Liver (tissue), 3 donors: ENCODE measurements around the gene GAL3ST3.

Source experiments
- EGR1 ChIP-seq, 2 donors: IDR thresholded peaks; 2 replicates each; pipeline ENCODE4 v1.6.1; 2016 to 2018; ENCODE audit warnings: antibody characterized with exemption in 2 of 2, low read depth in 2 of 2
- FOXA1 ChIP-seq: IDR thresholded peaks from 2 replicates; pipeline ENCODE4 v1.6.1; 2016; ENCODE audit warnings: antibody characterized with exemption
- FOXA2 ChIP-seq: IDR thresholded peaks from 2 replicates; pipeline ENCODE4 v1.6.1; 2016; ENCODE audit warnings: antibody characterized with exemption
- GABPA ChIP-seq, 2 donors: IDR thresholded peaks in 1 of 2; conservative IDR thresholded peaks in 1 of 2; 2 replicates each; pipeline ENCODE4 v1.6.1; 2016; ENCODE audit warnings: antibody characterized with exemption in 2 of 2, mild to moderate bottlenecking in 1 of 2, moderate library complexity in 1 of 2
- JUND ChIP-seq, 2 donors: IDR thresholded peaks; 2 replicates each; pipeline ENCODE4 v1.6.1; 2016; ENCODE audit warnings: antibody characterized with exemption in 2 of 2
- RAD21 ChIP-seq, 2 donors: IDR thresholded peaks; 2 replicates each; pipeline ENCODE4 v1.6.1; 2016; ENCODE audit warnings: antibody characterized with exemption in 2 of 2, mild to moderate bottlenecking in 2 of 2
- TAF1 ChIP-seq: conservative IDR thresholded peaks from 2 replicates; pipeline ENCODE4 v1.6.1; 2016; ENCODE audit warnings: antibody characterized with exemption, mild to moderate bottlenecking
- YY1 ChIP-seq: IDR thresholded peaks from 2 replicates; pipeline ENCODE4 v1.6.1; 2016; ENCODE audit warnings: antibody characterized with exemption, mild to moderate bottlenecking
- TF ChIP-seq, protein P1 (sequence below): IDR thresholded peaks from 2 replicates; pipeline ENCODE4 v1.6.1; 2016; ENCODE audit warnings: antibody characterized with exemption
- TF ChIP-seq, protein P2 (sequence below): fragments of 150-350 bp; IDR thresholded peaks from 2 replicates; pipeline ENCODE4 v1.5.1; 2017; ENCODE audit warnings: improper control_type of control experiment, low read depth, low read length; ENCODE audit not compliant: missing input control
- TF ChIP-seq, protein P3 (sequence below): IDR thresholded peaks from 2 replicates; pipeline ENCODE4 v1.6.1; 2016; ENCODE audit warnings: antibody characterized with exemption, mild to moderate bottlenecking
- TF ChIP-seq, protein P4 (sequence below): IDR thresholded peaks from 2 replicates; pipeline ENCODE4 v1.6.1; 2016; ENCODE audit warnings: antibody characterized with exemption
- TF ChIP-seq, protein P5 (sequence below): IDR thresholded peaks from 2 replicates; pipeline ENCODE4 v1.6.1; 2016; ENCODE audit warnings: antibody characterized with exemption
- donor health status: healthy.
- donor health status: healthy.

DNA sequence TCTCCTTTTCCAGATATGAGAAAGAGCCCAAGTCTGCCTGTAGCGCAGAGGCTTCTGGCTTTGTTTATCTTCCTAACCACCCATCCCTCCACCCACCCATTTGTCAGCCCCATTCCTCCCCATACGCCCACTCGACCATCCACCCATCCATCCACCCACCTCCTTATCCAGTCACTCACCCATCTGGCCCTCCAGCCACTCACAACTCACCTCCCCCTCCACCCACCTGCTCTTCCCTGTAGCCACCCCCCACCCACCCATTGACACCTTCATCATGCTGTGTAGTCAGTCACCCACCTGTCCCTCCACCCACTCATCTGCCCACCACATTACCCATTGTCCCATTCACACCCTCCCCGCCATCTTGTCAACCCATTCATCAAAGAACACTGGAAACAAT, 31.6 kb downstream of the GAL3ST3 start:
- TF ChIP-seq, protein P1, sequence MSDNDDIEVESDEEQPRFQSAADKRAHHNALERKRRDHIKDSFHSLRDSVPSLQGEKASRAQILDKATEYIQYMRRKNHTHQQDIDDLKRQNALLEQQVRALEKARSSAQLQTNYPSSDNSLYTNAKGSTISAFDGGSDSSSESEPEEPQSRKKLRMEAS, result no peak
- TF ChIP-seq, protein P2, sequence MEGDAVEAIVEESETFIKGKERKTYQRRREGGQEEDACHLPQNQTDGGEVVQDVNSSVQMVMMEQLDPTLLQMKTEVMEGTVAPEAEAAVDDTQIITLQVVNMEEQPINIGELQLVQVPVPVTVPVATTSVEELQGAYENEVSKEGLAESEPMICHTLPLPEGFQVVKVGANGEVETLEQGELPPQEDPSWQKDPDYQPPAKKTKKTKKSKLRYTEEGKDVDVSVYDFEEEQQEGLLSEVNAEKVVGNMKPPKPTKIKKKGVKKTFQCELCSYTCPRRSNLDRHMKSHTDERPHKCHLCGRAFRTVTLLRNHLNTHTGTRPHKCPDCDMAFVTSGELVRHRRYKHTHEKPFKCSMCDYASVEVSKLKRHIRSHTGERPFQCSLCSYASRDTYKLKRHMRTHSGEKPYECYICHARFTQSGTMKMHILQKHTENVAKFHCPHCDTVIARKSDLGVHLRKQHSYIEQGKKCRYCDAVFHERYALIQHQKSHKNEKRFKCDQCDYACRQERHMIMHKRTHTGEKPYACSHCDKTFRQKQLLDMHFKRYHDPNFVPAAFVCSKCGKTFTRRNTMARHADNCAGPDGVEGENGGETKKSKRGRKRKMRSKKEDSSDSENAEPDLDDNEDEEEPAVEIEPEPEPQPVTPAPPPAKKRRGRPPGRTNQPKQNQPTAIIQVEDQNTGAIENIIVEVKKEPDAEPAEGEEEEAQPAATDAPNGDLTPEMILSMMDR, result no peak
- TF ChIP-seq TAF1, result no peak
- TF ChIP-seq EGR1 (IDR thresholded peaks at IDR 0.05; ENCODE audit: low read depth in 2 of 2), result no peak
- no peak for TF ChIP-seq JUND (IDR thresholded peaks at IDR 0.05)
- TF ChIP-seq, protein P3, sequence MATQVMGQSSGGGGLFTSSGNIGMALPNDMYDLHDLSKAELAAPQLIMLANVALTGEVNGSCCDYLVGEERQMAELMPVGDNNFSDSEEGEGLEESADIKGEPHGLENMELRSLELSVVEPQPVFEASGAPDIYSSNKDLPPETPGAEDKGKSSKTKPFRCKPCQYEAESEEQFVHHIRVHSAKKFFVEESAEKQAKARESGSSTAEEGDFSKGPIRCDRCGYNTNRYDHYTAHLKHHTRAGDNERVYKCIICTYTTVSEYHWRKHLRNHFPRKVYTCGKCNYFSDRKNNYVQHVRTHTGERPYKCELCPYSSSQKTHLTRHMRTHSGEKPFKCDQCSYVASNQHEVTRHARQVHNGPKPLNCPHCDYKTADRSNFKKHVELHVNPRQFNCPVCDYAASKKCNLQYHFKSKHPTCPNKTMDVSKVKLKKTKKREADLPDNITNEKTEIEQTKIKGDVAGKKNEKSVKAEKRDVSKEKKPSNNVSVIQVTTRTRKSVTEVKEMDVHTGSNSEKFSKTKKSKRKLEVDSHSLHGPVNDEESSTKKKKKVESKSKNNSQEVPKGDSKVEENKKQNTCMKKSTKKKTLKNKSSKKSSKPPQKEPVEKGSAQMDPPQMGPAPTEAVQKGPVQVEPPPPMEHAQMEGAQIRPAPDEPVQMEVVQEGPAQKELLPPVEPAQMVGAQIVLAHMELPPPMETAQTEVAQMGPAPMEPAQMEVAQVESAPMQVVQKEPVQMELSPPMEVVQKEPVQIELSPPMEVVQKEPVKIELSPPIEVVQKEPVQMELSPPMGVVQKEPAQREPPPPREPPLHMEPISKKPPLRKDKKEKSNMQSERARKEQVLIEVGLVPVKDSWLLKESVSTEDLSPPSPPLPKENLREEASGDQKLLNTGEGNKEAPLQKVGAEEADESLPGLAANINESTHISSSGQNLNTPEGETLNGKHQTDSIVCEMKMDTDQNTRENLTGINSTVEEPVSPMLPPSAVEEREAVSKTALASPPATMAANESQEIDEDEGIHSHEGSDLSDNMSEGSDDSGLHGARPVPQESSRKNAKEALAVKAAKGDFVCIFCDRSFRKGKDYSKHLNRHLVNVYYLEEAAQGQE, result no peak
- TF ChIP-seq YY1, result no peak
- TF ChIP-seq GABPA (IDR thresholded peaks at IDR 0.05 in 1 of 2, conservative IDR thresholded peaks at IDR 0.05 in 1 of 2), result no peak
- no peak for TF ChIP-seq FOXA1
- no peak for TF ChIP-seq FOXA2
- TF ChIP-seq, protein P4, sequence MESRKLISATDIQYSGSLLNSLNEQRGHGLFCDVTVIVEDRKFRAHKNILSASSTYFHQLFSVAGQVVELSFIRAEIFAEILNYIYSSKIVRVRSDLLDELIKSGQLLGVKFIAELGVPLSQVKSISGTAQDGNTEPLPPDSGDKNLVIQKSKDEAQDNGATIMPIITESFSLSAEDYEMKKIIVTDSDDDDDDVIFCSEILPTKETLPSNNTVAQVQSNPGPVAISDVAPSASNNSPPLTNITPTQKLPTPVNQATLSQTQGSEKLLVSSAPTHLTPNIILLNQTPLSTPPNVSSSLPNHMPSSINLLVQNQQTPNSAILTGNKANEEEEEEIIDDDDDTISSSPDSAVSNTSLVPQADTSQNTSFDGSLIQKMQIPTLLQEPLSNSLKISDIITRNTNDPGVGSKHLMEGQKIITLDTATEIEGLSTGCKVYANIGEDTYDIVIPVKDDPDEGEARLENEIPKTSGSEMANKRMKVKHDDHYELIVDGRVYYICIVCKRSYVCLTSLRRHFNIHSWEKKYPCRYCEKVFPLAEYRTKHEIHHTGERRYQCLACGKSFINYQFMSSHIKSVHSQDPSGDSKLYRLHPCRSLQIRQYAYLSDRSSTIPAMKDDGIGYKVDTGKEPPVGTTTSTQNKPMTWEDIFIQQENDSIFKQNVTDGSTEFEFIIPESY, result no peak
- no peak for TF ChIP-seq RAD21 (IDR thresholded peaks at IDR 0.05)
- TF ChIP-seq, protein P5, sequence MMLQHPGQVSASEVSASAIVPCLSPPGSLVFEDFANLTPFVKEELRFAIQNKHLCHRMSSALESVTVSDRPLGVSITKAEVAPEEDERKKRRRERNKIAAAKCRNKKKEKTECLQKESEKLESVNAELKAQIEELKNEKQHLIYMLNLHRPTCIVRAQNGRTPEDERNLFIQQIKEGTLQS, result no peak
